GM18520 (cell line): ENCODE results near the gene LY6G5B.

Experiments used
- ATAC-seq: cut with Tn5 transposase; IDR thresholded peaks from one replicate; pipeline ENCODE4 v1.9.1; 2021; ENCODE audit not compliant: unreplicated experiment

LY6G5B gene

GRCh38 chr6:31713991-31714684 is 44.4 kb downstream of the LY6G5B start:
- no peak for ATAC-seq

DNA sequence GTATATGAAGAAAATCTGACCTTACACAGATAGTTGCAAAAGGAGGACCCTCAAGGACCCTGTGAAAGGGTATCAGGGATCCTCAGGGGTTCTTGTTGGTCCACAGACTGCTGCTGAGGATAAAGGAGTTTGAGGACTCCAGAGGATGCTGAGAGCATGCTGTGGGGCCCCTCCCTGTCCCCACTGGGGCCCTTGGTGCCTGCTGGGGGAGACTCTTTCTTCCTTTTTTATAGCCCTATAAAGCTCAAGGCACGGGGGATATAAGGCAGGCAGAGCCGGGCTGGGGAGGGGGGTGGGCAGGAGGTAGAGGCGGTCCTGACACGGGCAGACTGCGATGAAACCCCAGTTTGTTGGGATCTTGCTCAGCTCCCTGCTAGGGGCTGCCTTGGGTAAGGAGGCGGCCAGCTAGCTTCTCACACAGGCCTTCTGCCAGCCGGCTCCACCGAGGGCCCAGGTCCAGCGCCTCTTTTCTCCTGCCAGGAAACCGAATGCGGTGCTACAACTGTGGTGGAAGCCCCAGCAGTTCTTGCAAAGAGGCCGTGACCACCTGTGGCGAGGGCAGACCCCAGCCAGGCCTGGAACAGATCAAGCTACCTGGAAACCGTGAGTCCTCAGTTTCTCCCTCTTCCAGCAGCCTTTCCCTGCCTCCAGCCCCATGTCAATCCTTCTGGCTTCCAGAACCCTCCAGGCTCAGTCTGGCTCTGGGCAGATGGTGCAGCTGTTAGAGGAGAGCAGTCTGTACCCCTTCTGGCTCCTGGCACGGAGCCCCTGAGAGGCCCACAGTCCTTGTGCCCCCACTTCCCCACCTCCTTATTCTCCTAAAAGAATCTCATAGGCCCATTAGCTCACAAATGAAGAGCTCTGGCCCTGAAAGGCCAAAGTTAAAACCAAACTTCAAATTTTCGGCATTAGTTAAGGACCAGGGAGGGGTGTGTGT is 45.5 kb downstream of the LY6G5B start, which contains the start of gene LY6G6D:
Gene LY6G6D (plus strand): TSS at position 327 of the 937 bp plus-strand sequence. CDS start 8 bp downstream, at position 335.
- ATAC-seq: no peak

GRCh38 chr6:31717499-31718222 is 47.9 kb downstream of the LY6G5B start:
- ATAC-seq: no peak

GRCh38 chr6:31718265-31718664 is 48.5 kb downstream of the LY6G5B start:
- ATAC-seq: no peak

DNA sequence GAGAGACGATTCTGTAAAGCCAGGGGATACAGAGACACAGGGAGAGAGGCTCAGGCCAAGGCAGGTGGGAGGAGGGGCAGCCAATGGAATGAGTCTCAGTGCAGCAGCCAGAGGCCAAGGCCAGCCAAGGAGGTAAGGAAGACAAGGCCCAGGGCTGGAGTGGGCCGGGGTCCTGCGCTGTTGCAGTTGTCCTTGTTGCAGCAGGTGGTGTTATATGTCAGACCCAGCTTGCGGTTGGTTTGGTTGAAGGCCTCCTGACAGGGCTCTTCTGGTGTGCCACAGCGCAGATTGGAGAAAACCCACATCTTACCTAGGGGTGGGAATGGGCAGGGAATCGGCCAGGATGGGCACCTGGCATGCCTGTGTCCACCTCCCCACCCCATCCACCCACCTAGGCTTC is 49.2 kb downstream of the LY6G5B start:
- no peak for ATAC-seq

DNA sequence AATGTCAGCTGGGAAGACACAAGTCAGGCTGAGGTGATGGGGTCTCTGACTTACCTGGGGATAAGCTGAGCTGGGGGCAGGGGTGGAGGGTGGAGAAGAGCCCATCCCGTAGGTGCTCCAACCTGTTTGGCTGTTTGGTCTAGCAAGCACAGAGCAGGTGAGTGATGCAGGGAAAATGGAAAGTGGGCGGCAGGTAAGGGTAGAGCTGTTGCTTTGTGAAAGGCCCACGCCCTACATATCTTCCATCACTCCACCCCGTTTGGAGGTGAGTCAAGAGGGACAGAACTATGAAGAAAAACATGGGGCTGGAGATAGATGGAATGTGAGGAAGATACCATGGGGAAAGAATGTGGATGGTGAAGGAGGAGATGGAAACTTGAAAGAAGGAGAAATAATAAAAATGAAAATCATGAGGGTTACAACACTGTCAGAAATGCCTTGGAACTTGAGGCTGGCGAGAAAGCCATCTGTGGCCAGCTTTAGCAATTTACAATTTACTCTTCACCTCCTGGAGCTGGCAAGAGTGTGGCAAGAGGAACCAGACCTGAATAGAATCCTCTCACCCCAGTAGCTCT is 50.5 kb downstream of the LY6G5B start:
- no peak for ATAC-seq

DNA sequence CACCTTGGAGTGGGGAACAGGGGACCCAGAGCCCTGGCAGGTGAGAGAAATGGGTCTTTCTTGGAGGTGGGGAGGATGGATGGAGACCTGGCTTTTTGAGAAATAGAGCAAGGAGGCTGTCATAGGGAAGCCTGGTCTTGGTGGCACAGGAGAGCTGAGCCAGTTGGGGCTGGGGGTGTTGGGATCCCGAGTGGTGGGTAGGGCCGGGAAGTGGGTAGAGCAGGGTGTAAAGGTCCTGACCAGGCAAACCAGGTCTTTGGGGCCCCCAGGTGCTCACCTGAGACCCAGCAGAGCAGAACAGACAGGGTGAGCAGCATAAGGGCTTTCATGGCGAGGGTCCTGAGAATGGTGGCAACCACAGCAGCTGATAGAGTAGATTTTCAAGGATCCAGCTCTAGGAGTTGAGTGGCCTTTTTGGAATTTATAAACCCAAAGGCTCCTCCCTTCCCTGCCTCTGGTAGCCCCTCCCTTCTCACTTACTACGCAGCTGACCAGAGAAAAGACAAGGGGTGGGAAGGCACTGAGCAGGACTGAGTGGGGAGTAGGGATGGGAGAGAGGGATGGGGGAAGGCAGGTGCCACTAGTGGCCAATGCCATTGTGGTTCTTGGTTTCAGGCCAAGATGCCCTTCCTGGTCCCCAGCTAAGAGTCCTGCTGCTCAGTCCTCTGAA is 51.7 kb downstream of the LY6G5B start, which contains the start of gene LY6G6C:
Gene LY6G6C (minus strand): TSS at position 396 of the 670 bp plus-strand sequence. CDS start 67 bp downstream, at position 329.
- ATAC-seq: no peak

DNA sequence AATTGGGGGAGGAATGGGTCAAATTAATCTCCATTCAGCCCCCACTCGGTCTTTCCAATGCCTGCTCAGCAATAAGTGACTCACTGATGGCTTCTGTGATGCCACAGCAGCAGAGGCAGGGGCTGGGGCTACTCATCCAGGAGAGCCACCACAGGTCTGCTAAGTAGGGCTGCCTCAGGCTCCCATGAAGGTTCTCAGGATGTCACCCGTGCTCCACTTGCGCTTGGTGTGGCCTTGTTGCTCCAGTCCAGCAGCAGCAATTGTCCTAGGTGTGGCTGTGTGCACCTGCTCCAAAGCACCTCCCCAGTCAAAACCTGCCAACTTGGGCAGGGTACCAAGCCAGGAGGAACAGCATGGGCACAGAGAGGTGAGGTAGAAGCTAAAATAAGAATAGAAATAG is 52.4 kb downstream of the LY6G5B start:
- ATAC-seq: no peak
